ENCODE results near the gene ACACA.
"Not testable (repeated sequence)": the region's sequence is repeated elsewhere in the genome, so short reads cannot be mapped to it uniquely, and the experiment has no call there.

Gene ACACA

DNA sequence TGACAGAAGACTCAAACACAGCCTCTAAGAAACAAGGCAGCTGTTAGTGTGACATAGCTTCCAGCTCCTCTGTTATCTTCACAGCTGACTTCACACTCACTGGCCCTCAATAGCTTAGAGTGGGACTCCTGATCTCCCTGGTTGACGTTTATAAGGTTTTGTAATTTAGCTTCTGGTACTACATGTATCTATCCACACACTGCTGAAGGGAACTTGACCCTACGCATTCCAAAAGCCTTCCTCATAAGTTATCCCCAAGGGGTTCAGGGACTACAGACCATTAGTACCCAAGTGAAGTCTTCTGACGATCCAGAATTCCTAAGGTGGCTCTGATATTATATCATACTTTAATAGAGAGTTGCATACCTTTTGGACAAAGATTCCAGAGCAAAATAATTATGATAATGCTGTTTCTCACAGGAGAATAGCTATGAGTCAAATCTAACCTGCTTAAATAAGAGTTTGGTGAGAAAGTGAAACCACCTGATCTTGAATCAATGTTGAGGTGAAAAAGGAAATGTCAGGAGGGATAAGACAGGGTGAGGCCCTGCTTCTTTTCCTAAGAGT lies 14.5 kb downstream of the ACACA start:
- no peak for DNase-seq

- no peak for DNase-seq
Measured at GRCh38 chr17:37391146-37391545, 15.5 kb downstream of the ACACA start.

DNA sequence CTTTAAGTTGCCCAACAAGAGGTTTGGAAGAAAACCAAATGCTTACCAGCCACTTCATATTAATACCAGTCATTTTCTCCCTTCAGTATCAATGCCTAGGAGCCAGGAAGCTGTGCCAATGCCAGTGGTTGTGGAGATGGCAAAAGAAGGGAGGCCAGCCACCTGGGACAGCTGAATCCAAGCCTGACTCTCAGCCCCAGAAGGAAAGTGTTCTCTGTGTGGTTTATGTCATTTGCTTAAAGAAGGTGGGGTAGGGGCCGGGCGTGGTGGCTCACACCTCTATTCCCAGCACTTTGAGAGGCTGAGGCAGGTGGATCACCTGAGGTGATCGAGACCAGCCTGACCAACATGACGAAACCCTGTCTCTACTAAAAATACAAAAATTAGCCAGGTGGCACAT lies 17.5 kb downstream of the ACACA start:
- DNase-seq, result no peak

GRCh38 chr17:37388266-37388665 lies 18.4 kb downstream of the ACACA start:
- DNase-seq, result no peak

DNA sequence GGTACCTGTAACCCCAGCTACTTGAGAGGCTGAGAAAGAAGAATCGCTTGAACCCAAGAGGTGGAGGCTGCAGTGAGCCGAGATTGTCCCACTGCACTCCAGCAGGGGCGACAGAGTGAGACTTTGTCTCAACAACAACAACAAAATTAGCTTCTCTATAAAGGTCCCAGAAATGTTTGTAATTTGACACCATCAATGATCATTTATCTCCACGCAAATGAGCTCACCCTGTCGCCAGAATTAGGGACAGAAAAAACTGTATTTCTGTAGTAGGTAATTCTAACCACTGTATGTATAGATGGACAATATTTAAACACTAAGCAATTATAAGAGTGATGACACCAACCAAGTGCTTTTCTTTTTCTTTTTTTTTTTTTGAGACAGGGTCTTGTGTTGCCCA lies 20.2 kb downstream of the ACACA start:
- no peak for DNase-seq

- DNase-seq, result no peak
Measured at GRCh38 chr17:37385474-37385990, 21.1 kb downstream of the ACACA start.

GRCh38 chr17:37384560-37385149 lies 22.0 kb downstream of the ACACA start:
- DNase-seq, result no peak

- no peak for DNase-seq
Measured at GRCh38 chr17:37382056-37382455, 24.6 kb downstream of the ACACA start.

GRCh38 chr17:37375706-37376105 lies 30.9 kb downstream of the ACACA start, which contains the start of gene C17orf78:
TSS of gene C17orf78 (plus strand) at chr17:37375985. CDS start at chr17:37376093, 108 bp downstream.
- DNase-seq, result no peak

DNA sequence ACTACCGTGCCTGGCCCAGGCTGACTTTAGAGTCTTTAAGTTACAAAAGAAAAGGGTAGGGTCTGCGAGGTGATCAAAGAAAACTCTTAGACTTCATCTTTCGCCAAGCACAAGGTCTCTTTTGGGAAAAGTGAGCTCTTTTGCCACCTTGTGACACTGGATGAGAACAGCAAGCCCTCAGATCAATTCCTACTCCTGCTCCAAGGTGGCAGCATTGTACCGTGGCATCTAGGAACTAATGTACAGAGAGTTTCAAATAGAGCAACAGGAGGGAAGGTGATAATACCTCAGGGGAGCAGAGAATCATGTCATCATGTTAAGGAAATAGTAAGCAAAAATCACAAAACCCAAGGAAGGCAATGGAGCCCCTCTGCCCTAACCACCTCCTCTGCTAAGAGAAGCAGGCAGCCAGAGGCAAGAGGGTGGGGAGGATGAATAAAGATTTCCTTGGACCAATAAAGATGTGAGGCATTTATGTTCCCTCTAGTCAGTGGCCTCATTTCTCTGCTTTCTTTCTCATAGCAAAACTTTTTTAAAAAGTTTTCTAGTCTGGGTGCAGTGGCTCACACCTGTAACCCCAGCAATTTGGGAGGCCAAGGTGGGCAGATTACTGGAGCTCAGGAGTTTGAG lies 33.0 kb downstream of the ACACA start:
- peak; percentile 42 for DNase-seq

- DNase-seq, result no peak
Measured at GRCh38 chr17:37368577-37368976, 38.1 kb downstream of the ACACA start.

GRCh38 chr17:37365589-37365988 lies 41.0 kb downstream of the ACACA start:
- DNase-seq, result no peak

- DNase-seq, result no peak
Measured at GRCh38 chr17:37361543-37361942, 45.1 kb downstream of the ACACA start.

GRCh38 chr17:37360632-37361031 lies 46.0 kb downstream of the ACACA start:
- no peak for DNase-seq

DNA sequence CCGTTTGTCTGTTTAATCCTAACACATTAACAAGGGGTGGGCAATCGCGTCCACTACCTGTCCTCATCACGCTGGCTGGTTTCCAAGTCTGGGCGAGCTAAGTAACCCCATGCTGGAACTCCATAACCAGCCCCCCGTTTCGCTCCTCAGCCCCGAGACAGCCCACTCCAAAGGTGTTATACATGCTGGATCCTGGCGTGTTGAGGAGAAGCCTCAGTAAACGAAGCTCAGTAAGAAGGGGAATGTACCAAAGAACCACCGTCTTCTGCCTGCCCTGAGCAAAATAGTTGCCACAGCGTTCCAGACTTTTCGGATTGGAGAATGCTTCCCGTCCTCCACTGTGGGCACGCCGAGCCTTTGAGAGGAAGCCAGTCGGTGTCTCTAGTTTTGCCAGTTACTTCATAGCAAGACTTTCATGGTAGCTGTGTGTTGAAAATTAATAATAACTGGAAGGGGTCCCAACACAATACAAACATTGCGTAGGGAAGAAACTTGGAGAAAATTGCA lies 46.9 kb downstream of the ACACA start:
- no peak for DNase-seq

DNA sequence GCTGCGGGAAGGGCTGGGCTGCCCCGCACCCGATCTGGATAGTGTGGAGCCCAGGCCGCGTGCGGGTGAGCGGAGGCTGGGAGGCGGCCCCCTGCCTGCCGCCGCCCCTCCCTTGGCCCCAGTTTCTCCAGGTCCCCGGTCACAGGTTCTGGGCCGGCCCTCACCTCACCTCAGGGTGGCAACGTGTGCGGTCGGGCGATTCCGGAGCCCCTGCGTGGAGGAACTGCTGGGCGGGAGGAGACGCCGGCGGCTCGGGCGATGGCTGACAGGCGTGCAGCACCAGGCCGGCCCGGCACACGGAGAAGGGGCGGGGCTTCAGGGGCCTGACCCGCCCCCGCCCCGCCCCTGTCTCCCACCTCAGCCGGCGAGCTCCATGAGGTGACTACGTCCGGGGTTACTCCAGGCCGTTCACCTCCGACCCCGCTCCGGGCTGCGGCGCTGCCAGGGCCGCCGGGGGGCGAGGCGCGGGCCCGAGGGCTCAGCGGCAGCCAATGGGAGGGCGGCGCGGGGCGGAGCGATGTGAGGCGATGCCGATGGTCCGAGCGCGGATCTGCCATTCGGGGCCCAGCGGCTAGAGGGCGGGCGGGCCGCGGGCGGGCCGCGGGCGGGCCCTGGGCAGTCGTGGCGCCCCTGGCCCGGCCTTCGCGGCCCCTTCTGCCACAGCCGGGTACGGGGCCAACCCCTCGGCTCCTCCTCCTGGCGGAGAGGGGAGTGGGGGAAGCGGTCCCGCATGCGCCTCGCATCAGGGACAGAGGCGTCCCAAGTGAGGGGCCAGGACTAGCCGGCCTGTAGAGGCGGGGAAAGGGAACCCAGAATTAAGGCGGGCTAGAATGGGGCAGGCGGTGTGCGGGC lies 47.6 kb downstream of the ACACA start:
- peak; percentile 35 for DNase-seq

DNA sequence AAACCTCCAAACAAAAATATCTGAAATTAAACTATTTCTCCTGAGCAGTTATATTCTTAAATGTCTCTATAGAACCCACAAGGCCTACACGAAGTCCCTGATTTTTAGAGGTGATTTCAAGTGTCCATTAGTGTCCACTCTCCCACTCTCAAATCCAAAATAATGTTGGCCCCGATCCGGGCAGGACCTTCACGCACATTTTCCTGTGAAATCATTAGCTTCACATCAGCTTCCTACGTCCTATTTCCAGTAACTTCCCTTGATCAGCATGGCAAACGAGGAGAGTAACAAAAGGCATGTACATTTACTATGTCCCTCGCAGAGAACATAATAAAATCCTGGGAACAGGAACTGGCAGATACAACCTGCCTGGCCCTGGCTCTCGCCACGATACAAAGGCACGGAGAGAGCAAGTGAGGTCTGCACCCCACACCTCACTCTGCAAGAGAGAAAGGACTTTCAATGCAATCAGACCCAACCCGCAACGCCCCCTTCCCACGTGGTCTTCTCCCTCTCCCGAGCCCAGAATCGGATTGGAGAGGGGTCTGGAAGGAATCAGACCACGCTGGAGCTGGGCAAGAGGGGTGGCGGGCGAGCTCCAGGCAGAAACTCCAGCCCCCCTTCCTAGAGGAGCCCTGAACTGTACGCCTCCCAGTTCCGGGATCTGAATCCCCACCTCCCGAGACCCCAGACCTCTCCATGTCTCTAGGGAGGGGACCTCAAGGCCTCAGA lies 48.4 kb downstream of the ACACA start:
- no peak for DNase-seq

DNA sequence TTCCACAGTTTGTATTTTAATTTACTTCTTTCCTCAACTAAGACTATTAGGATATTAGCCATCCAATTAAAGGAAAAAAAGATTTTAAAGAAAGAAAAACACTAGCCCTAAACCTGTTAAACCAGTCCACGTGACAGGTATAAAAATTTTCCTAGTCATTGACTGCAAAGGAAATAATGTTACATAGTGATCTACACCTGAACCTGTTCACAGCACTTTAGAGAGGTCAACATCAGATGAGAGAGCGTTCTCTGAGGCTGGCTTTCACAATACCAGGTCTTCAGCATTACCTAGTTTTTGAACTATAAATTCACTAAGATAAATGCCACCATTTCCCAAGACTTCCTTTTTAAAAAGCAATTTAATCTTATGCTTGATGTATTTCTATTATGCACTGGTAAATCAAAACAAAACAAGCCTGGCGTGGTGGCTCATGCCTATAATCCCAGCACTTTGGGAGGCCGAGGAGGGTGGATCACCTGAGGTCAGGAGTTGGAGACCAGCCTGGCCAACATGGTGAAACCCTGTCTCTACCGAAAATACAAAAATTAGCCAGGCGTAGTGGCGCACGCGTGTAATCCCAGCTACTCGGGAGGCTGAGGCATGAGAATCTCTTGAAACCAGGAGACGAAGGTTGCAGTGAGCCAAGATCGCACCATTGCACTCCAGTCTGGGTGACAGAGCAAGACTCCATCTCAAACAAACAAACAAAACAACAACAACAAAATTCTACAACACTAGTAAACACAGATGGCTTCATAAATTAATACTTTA lies 49.7 kb downstream of the ACACA start:
- not testable (repeated sequence) for DNase-seq

DNA sequence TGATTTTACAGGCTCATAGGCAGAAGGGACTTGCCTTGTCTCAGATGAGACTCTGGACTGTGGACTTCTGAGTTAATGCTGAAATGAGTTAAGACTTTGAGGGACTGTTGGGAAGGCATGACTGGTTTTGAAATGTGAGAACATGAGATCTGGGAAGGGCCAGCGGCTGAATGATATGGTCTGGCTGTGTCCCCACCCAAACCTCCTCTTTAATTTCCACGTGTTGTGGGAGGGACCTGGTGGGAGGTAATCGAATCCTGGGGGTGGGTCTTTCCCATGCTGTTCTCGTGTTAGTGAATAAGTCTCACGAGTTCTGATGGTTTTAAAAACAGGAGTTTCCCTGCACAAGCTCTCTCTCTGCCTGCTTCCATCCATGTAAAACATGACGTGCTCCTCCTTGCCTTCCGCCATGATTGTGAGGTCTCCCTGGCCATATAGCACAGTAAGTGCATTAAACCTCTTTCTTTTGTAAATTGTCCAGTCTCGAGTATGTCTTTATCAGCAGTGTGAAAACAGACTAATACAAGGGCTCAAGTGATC lies 59.7 kb downstream of the ACACA start:
- DNase-seq, result not testable (repeated sequence)

DNA sequence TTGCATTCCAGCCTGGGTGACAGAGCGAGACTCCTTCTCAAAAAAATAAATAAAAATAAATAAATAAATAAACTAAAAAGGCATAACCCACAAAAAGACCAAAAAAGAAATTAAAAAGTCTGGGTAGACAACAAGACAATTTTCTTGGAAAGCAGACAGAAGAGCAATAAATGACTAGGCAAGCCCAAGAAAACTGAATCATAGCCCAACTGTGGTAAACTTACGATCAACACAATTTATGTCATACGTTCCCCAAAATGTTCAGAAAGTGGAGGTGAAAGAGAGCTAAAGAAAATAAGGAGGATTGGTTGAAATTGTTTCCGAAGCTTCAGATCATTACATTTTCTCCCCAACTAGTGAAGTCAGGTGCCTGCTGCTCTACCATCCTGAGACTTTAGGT lies 62.1 kb downstream of the ACACA start:
- no peak for DNase-seq

- no peak for DNase-seq
Measured at GRCh38 chr17:37342589-37342988, 64.0 kb downstream of the ACACA start.
